Measurements from ENCODE around the gene CPM.

GRCh38 chr12:68833508-68833907 is 99.5 kb downstream of the CPM start:
- TF ChIP-seq CTCF (IDR thresholded peaks at IDR 0.05 in 8 of 11, conservative IDR thresholded peaks at IDR 0.05 in 3 of 11) (no peak), POLR2AphosphoS5 (IDR thresholded peaks at IDR 0.05) (no peak), POLR2A (IDR thresholded peaks at IDR 0.05) (no peak)
